Measurements from ENCODE around the gene NCLN.

NCLN gene

DNA sequence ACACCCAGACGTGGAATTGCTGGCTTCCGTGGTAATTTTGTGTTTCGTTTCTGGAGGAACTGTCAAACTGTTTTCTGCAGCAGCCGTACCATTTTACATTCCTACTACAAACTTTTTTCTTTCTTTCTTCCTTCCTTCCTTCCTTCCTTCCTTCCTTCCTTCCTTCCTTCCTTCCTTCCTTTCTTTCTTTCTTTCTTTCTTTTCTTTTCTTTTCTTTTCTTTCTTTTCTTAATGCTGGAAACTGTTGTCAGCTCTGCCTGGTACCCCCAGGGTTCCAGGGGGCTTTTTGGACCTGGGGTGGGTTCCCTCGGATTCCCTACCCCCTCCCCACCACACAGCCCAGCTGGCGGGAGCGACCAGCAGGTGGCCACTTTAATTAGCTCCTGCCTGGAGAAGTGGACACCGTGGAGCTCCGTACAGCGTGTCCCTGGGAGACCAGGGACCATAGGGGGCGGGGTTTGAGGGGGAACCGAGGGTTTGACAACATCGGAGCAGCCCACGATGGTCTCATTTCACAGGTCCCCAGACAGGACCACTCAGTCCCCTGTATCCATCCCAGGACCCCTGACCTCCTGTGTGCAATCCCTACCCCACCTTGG lies 63.1 kb downstream of the NCLN start:
- no peaks in the 10 kb centered on the region for H3K36me3 ChIP-seq
- H3K4me3 ChIP-seq (ENCODE audit: low read depth, low read length): no peak overlapping the region
- TF ChIP-seq, protein P1, sequence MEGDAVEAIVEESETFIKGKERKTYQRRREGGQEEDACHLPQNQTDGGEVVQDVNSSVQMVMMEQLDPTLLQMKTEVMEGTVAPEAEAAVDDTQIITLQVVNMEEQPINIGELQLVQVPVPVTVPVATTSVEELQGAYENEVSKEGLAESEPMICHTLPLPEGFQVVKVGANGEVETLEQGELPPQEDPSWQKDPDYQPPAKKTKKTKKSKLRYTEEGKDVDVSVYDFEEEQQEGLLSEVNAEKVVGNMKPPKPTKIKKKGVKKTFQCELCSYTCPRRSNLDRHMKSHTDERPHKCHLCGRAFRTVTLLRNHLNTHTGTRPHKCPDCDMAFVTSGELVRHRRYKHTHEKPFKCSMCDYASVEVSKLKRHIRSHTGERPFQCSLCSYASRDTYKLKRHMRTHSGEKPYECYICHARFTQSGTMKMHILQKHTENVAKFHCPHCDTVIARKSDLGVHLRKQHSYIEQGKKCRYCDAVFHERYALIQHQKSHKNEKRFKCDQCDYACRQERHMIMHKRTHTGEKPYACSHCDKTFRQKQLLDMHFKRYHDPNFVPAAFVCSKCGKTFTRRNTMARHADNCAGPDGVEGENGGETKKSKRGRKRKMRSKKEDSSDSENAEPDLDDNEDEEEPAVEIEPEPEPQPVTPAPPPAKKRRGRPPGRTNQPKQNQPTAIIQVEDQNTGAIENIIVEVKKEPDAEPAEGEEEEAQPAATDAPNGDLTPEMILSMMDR (IDR thresholded peaks at IDR 0.05; ENCODE audit: low read depth, low read length): peak; percentile 35; the same call in 1 of the 2 replicates
- H3K27me3 ChIP-seq (ENCODE audit: insufficient read depth, low read depth, severe bottlenecking): no peaks in the 10 kb centered on the region
- no peak overlapping the region for H3K27ac ChIP-seq
- H3K9me3 ChIP-seq (ENCODE audit: severe bottlenecking): peaks cover 6% of the 10 kb centered on the region
- peak; percentile 70 for DNase-seq

DNA sequence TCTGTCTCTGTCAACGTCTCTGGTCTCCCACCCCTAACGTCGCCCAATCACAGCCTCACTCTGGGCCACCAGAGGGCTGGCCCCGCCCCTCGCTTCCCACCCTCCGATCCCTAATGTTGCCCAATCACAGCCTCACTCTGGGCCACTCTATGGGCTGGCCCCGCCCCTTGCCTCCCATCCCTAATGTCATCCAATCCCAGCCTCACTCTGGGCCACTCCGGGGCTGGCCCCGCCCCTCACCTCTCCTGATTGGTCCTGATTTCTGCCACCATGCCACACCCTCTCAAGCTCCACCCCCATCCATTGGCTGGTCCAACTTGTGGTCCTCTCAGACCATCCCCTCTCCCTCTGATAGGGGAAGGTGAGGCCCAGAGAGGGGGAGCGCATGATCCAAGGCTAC lies 63.7 kb downstream of the NCLN start:
- Histone ChIP-seq H3K27me3 (ENCODE audit: insufficient read depth, low read depth, severe bottlenecking) (no peaks in the 10 kb centered on the region), H3K9me3 (ENCODE audit: severe bottlenecking) (peaks cover 6% of the 10 kb centered on the region), H3K4me3 (ENCODE audit: low read depth, low read length) (no peak overlapping the region), H3K36me3 (no peaks in the 10 kb centered on the region), H3K27ac (no peak overlapping the region)
- peak; percentile 68 for DNase-seq
- TF ChIP-seq, protein P1 (IDR thresholded peaks at IDR 0.05; ENCODE audit: low read depth, low read length): no peak

DNA sequence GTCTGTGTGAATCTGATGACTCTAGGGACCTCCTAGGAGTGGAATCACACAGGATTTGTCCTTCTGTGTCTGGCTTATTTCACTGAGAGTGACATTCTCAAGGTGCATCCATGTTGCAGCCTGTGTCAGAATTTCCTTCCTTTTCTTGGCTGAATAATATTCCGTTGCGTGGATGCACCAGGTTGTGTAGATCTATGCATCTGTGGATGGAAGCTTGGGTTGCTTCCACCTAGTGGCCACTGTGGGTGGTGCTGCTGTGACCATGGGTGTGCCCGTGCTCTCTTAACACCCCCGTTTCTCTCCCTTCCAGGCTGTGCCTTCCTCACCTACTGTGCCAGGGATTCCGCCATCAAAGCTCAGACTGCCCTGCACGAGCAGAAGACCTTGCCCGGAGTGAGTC lies 64.9 kb downstream of the NCLN start:
- H3K4me3 ChIP-seq (ENCODE audit: low read depth, low read length): no peak overlapping the region
- TF ChIP-seq, protein P1 (IDR thresholded peaks at IDR 0.05; ENCODE audit: low read depth, low read length): peak; percentile 92
- no peaks in the 10 kb centered on the region for H3K27me3 ChIP-seq (ENCODE audit: insufficient read depth, low read depth, severe bottlenecking)
- no peaks in the 10 kb centered on the region for H3K36me3 ChIP-seq
- peaks cover 8% of the 10 kb centered on the region for H3K9me3 ChIP-seq (ENCODE audit: severe bottlenecking)
- DNase-seq: peak; percentile 42
- H3K27ac ChIP-seq: no peak overlapping the region

DNA sequence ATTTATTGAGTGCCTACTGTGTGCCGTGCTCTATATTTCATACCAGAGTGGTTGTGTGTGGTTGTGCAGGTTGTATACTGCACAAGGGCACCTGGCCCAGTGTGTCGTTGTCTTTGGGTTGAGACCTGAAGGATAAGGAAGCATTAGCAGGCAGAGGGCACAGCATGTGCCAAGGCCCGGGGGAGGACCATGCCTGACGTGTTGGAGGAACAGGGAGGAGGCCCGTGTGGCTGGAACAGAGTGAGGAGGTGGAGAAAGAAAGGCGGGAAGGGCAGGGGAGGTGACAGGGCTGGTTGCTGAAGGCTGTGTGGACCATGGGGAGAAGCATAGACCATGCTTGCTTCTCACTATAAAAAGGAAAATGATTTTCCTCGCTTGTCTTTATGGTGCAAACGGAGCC lies 65.5 kb downstream of the NCLN start:
- no peaks in the 10 kb centered on the region for H3K27me3 ChIP-seq (ENCODE audit: insufficient read depth, low read depth, severe bottlenecking)
- peaks cover 8% of the 10 kb centered on the region for H3K9me3 ChIP-seq (ENCODE audit: severe bottlenecking)
- H3K4me3 ChIP-seq (ENCODE audit: low read depth, low read length): no peak overlapping the region
- no peaks in the 10 kb centered on the region for H3K36me3 ChIP-seq
- no peak for DNase-seq
- TF ChIP-seq, protein P1 (IDR thresholded peaks at IDR 0.05; ENCODE audit: low read depth, low read length): no peak
- no peak overlapping the region for H3K27ac ChIP-seq

DNA sequence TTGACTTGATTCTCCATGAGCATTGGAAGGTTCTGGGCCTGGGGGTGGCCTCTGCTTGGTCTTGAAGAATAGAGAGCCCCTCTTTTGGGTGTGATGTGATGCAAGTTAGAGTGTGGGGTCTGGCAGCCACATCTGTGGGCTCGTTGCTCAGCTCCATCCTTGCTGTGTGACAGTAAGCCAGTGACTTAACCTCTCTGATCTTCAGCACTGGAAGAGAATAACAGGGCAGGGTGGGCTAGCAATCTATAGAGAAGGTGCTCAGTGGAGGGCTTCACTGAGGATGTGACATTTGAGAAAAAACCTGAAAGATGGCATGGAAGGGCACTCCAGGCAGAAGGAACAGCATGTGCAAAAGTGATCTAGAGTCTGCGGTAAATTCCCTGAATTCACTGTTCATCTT lies 66.9 kb downstream of the NCLN start:
- DNase-seq: no peak
- H3K27me3 ChIP-seq (ENCODE audit: insufficient read depth, low read depth, severe bottlenecking): no peaks in the 10 kb centered on the region

More for the DNA sequence above, 66.9 kb downstream of the NCLN start:
- TF ChIP-seq, protein P1 (IDR thresholded peaks at IDR 0.05; ENCODE audit: low read depth, low read length): no peak
- H3K27ac ChIP-seq: no peak overlapping the region
- no peak overlapping the region for H3K4me3 ChIP-seq (ENCODE audit: low read depth, low read length)
- H3K36me3 ChIP-seq: no peaks in the 10 kb centered on the region
- peaks cover 8% of the 10 kb centered on the region for H3K9me3 ChIP-seq (ENCODE audit: severe bottlenecking)
